Neural progenitor cell (in vitro differentiated cells): ENCODE results near the gene ENO4.

Experiments
- CTCF ChIP-seq: fragments of 200-600 bp; sonication (generic); IDR thresholded peaks from 2 replicates; pipeline ENCODE4 v1.5.1; 2017; ENCODE audit warnings: antibody characterized with exemption, mild to moderate bottlenecking
- EZH2 ChIP-seq: fragments of 200-600 bp; sonication (generic); IDR thresholded peaks from 2 replicates; pipeline ENCODE4 v1.6.1; 2017; ENCODE audit warnings: antibody characterized with exemption, mild to moderate bottlenecking, moderate library complexity
- EZH2phosphoT487 ChIP-seq: fragments of 200-600 bp; sonication (generic); IDR thresholded peaks from 2 replicates; pipeline ENCODE4 v1.6.1; 2017; ENCODE audit warnings: antibody characterized with exemption

- TF ChIP-seq CTCF = no peak
- no peak for TF ChIP-seq EZH2
- no peak for TF ChIP-seq EZH2phosphoT487
Observed at GRCh38 chr10:116915340-116915739, 66.0 kb downstream of the ENO4 start.
